ENCODE data around the gene MUC16. TPM values are rescaled to one million over a fixed set of nuclear protein-coding genes. Genes with fewer than 3 reads are reported as not detected.
A peak's percentile ranks its signal among the peaks of the same experiment; 100 is the strongest.

Gene MUC16
- total RNA-seq, 1 experiment from 2014 or later: not detected

GRCh38 chr19:9009431-9009830 lies 778 bp downstream of the MUC16 start:
- DNase-seq (ENCODE audit: low read depth): peak; percentile 21

GRCh38 chr19:9008667-9009066 lies 1.5 kb downstream of the MUC16 start:
- DNase-seq (ENCODE audit: low read depth): no peak

GRCh38 chr19:9000933-9001332 lies 9.3 kb downstream of the MUC16 start:
- DNase-seq (ENCODE audit: low read depth): no peak

DNA sequence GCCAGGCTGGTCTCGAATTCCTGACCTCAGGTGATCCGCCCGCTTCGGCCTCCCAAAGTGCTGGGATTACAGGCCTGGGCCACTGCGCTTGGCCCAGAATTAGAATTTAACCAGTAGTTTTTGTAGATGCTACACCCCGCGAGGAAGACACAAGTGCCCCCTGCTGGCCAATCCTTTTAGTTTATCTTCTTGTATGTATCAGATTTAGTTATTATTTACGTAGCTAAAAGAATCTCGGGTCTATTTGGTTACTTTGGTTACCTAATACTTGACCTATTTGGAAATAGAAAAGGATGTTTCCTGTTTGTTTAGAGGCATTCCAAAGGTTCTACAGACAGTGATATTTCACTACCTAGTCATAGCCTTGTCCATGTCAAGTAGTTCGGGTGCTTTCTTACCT lies 22.0 kb downstream of the MUC16 start:
- peak; percentile 24 for DNase-seq (ENCODE audit: low read depth)

GRCh38 chr19:8986296-8986695 lies 23.9 kb downstream of the MUC16 start:
- no peak for DNase-seq (ENCODE audit: low read depth)

DNA sequence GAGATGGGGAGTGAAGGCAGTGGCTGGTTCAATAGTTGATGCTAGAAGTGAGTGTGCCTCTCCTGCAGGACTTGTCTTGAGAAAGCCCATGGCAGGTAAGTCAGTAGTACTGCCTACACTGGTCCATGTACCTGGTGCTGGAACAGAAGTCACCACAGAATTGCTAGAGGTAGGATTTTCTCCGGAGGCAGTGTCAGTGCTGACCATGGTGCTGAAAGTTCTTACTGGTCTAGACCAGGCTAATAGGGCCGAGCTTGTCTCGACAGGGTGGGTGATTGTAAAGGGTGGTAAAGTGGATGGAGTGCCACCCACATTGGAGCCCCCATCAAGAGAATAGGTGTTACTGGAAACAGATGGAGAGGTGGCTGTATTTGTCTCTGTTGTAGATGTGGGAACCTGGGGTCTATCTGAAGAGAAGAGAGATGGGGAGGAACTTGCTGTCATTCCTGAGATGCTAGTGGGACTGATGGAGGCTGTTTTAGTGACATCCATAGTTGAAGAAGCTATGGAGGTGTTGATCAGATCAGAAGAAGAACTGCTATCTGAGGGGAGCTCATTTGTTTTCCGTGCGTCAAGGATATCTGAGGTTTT lies 36.6 kb downstream of the MUC16 start:
- DNase-seq (ENCODE audit: low read depth): no peak

DNA sequence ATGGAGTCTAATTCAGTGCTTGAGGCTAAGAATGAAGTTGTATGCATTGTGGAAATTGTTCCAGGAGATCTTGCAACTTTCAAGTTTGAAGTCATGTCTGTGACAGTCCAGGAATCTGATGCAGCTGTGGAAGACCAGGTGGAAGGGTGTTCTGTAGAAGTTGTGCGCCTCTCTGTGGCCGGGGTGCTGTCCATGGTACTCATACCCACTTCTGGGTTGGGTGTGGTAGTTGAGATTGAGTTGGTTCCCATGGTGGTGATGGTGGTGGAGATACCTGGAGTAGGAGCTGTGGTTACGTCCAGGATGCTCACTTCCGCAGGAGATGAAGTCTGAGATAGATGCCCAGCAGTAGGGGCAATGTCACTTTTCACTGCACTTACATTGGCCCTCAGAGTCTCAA lies 44.3 kb downstream of the MUC16 start:
- no peak for DNase-seq (ENCODE audit: low read depth)

Other genes starting within 250 kb of the MUC16 start
- 10.4 and 12.5 TPM in 2 replicates for gene ZNF558, start 178.1 kb downstream of the MUC16 start, total RNA-seq (2014; rRNA removed; shearing (Covaris generic))
- not detected in 2 replicates for gene MBD3L1, start 178.0 kb downstream of the MUC16 start, total RNA-seq (2014; rRNA removed; shearing (Covaris generic))
- gene OR1M1, start 76.7 kb upstream of the MUC16 start, total RNA-seq (2014; rRNA removed; shearing (Covaris generic)): not detected in 2 replicates
- not detected in 2 replicates for gene OR7G2, start 97.1 kb upstream of the MUC16 start, total RNA-seq (2014; rRNA removed; shearing (Covaris generic))
- not detected in 2 replicates for gene OR7G1, start 105.4 kb upstream of the MUC16 start, total RNA-seq (2014; rRNA removed; shearing (Covaris generic))
- gene OR7G3, start 116.5 kb upstream of the MUC16 start, total RNA-seq (2014; rRNA removed; shearing (Covaris generic)): not detected in 2 replicates
- 15.7 and 22.9 TPM in 2 replicates for gene ZNF317, start 130.0 kb upstream of the MUC16 start, total RNA-seq (2014; rRNA removed; shearing (Covaris generic))
- gene OR7D2, start 168.6 kb upstream of the MUC16 start, total RNA-seq (2014; rRNA removed; shearing (Covaris generic)): not detected in 2 replicates
- gene OR7D4, start 209.2 kb upstream of the MUC16 start, total RNA-seq (2014; rRNA removed; shearing (Covaris generic)): not detected in 2 replicates
- gene OR7E24, start 240.5 kb upstream of the MUC16 start, total RNA-seq (2014; rRNA removed; shearing (Covaris generic)): not detected in 2 replicates